Osteoblast (primary cell): ENCODE measurements around the gene PTPN22. TPM values are rescaled to one million over a fixed set of nuclear protein-coding genes. Genes with fewer than 3 reads are reported as not detected.

Experiments
- DNase-seq: peaks from one replicate; pipeline ENCODE4 v3.0.0; 2011; ENCODE audit warnings: low spot score, mixed read lengths; ENCODE audit not compliant: insufficient read length; ENCODE audit errors: missing footprints
- H2AFZ ChIP-seq: 2 replicates; pipeline ENCODE4 v1.6.0; 2011; ENCODE audit warnings: mild to moderate bottlenecking, low read length
- H3K27ac ChIP-seq: 2 replicates; pipeline ENCODE4 v1.5.1; 2011; ENCODE audit warnings: mild to moderate bottlenecking, low read depth, low read length, moderate library complexity
- H3K27me3 ChIP-seq: 2 replicates; pipeline ENCODE4 v1.6.0; 2012; ENCODE audit warnings: mild to moderate bottlenecking, control low read depth, inconsistent platforms, low read length, moderate library complexity; ENCODE audit not compliant: insufficient read depth
- H3K36me3 ChIP-seq: 2 replicates; pipeline ENCODE4 v1.5.1; 2011; ENCODE audit warnings: mild to moderate bottlenecking, low read length, control low read depth, moderate library complexity; ENCODE audit not compliant: insufficient read depth
- H3K4me1 ChIP-seq: 2 replicates; pipeline ENCODE4 v1.5.1; 2011; ENCODE audit warnings: mild to moderate bottlenecking, low read length, control low read depth, moderate library complexity; ENCODE audit not compliant: insufficient read depth
- H3K4me2 ChIP-seq: 2 replicates; pipeline ENCODE4 v1.6.0; 2011; ENCODE audit warnings: mild to moderate bottlenecking, low read length; ENCODE audit not compliant: insufficient read depth
- H3K4me3 ChIP-seq: fragments of 200-600 bp; sonication (generic); 3 replicates; pipeline ENCODE4 v1.5.1; 2012; ENCODE audit warnings: mild to moderate bottlenecking, low read length, inconsistent platforms; ENCODE audit not compliant: insufficient read depth
- H3K79me2 ChIP-seq: 2 replicates; pipeline ENCODE4 v1.6.0; 2012; ENCODE audit warnings: mild to moderate bottlenecking, low read length, control low read depth, inconsistent platforms; ENCODE audit not compliant: insufficient read depth
- H3K9me3 ChIP-seq: 2 replicates; pipeline ENCODE4 v1.5.1; 2011; ENCODE audit warnings: low read depth, low read length, control low read depth
- H4K20me1 ChIP-seq: 2 replicates; pipeline ENCODE4 v1.6.0; 2012; ENCODE audit warnings: mild to moderate bottlenecking, low read length, control low read depth; ENCODE audit not compliant: insufficient read depth
- CTCF ChIP-seq: IDR thresholded peaks from 2 replicates; pipeline ENCODE4 v1.5.1; 2011; ENCODE audit warnings: mild to moderate bottlenecking, low read depth, low read length, moderate library complexity; ENCODE audit errors: extremely low read depth
- total RNA-seq: library from RNA; depleted of rRNA; stranded (reverse); fragments of >200 nt; gene quantifications from 2 replicates; pipeline ENCODE4 v1.2.3, GENCODE V29; 2012

PTPN22 gene
- total RNA-seq, 1 donor, result 1.1 TPM

GRCh38 chr1:113886417-113887401, 15.2 kb upstream of the PTPN22 start:
- DNase-seq, result peak; percentile 58

GRCh38 chr1:113881661-113882060, 10.1 kb upstream of the PTPN22 start:
- no peaks in the 10 kb centered on the region for H3K36me3 ChIP-seq
- H3K27me3 ChIP-seq, result no peaks in the 10 kb centered on the region
- H3K4me2 ChIP-seq, result no peak overlapping the region
- no peak overlapping the region for H3K27ac ChIP-seq
- no peak overlapping the region for H3K4me3 ChIP-seq
- no peak overlapping the region for H2AFZ ChIP-seq
- no peak for DNase-seq
- TF ChIP-seq CTCF, result no peak
- H4K20me1 ChIP-seq, result no peaks in the 10 kb centered on the region
- H3K79me2 ChIP-seq, result no peaks in the 10 kb centered on the region
- H3K4me1 ChIP-seq, result no peaks in the 10 kb centered on the region
- H3K9me3 ChIP-seq, result no peaks in the 10 kb centered on the region

More at GRCh38 chr1:113886417-113887401, 15.2 kb upstream of the PTPN22 start:
- Histone ChIP-seq H3K4me1 (no peaks in the 10 kb centered on the region), H3K36me3 (no peaks in the 10 kb centered on the region), H3K27ac (no peak overlapping the region), H3K27me3 (no peaks in the 10 kb centered on the region), H2AFZ (no peak overlapping the region), H3K9me3 (no peaks in the 10 kb centered on the region), H3K79me2 (no peaks in the 10 kb centered on the region), H4K20me1 (no peaks in the 10 kb centered on the region), H3K4me2 (no peak overlapping the region), H3K4me3 (no peak overlapping the region)
- TF ChIP-seq CTCF, result no peak

GRCh38 chr1:113879739-113880038, 8.2 kb upstream of the PTPN22 start:
- Histone ChIP-seq H3K9me3 (no peaks in the 10 kb centered on the region), H3K4me3 (no peak overlapping the region), H4K20me1 (no peaks in the 10 kb centered on the region), H3K4me1 (peaks cover 1% of the 10 kb centered on the region), H3K79me2 (no peaks in the 10 kb centered on the region), H3K27me3 (no peaks in the 10 kb centered on the region), H2AFZ (no peak overlapping the region), H3K27ac (no peak overlapping the region), H3K36me3 (no peaks in the 10 kb centered on the region), H3K4me2 (no peak overlapping the region)
- no peak for TF ChIP-seq CTCF
- DNase-seq, result no peak

- no peaks in the 10 kb centered on the region for H3K79me2 ChIP-seq
- DNase-seq, result no peak
- no peak for TF ChIP-seq CTCF
- no peak overlapping the region for H3K4me3 ChIP-seq
- H4K20me1 ChIP-seq, result no peaks in the 10 kb centered on the region
- no peak overlapping the region for H2AFZ ChIP-seq
- no peak overlapping the region for H3K4me2 ChIP-seq
- H3K27ac ChIP-seq, result no peak overlapping the region
- no peaks in the 10 kb centered on the region for H3K27me3 ChIP-seq
- peaks cover 20% of the 10 kb centered on the region for H3K4me1 ChIP-seq
- H3K36me3 ChIP-seq, result no peaks in the 10 kb centered on the region
- H3K9me3 ChIP-seq, result no peaks in the 10 kb centered on the region
Observed at GRCh38 chr1:113876176-113876575, 4.7 kb upstream of the PTPN22 start.
